AG04449 (cell line): ENCODE measurements around the gene SLC7A1.

Experiments used
- CTCF ChIA-PET: fragments of 350-600 bp; formaldehyde crosslinking; extraction: SDS; loops from one replicate; lab custom pipeline; 2021; ENCODE audit warnings: antibody characterized with exemption; lab: Yijun Ruan, JAX
- POLR2A ChIA-PET: fragments of 400-600, 350-600 bp; formaldehyde crosslinking; extraction: SDS; loops from one replicate; lab custom pipeline; 2020; ENCODE audit warnings: antibody characterized with exemption, inconsistent platforms; lab: Yijun Ruan, JAX
- DNase-seq: peaks from one replicate; pipeline ENCODE4 v3.0.0-alpha.2; 2010; ENCODE audit warnings: low read depth, low spot score
- H3K4me3 ChIP-seq: 2 replicates; pipeline ENCODE4 v1.5.1; 2011; ENCODE audit warnings: low read depth, mild to moderate bottlenecking, control low read depth, low read length
- CTCF ChIP-seq: IDR thresholded peaks from one replicate; pipeline ENCODE4 v1.5.1; 2011; ENCODE audit warnings: mild to moderate bottlenecking, moderate library complexity, low read length, control low read depth, inconsistent platforms; ENCODE audit not compliant: insufficient read depth; ENCODE audit errors: missing control alignments

SLC7A1 gene

GRCh38 chr13:29589967-29590366 is 5.5 kb downstream of the SLC7A1 start:
- TF ChIP-seq CTCF: no peak
- no peak for DNase-seq
- H3K4me3 ChIP-seq: no peak overlapping the region
- ChIA-PET CTCF (interaction anchor here (1.2 kb wide), 1 partner anchor 26 kb away, joined by 3 read pairs; no protein-coding TSS in a partner anchor), POLR2A (no interaction called here)

GRCh38 chr13:29589234-29589633 is 6.3 kb downstream of the SLC7A1 start:
- H3K4me3 ChIP-seq: no peak overlapping the region
- CTCF ChIA-PET: no interaction called here
- POLR2A ChIA-PET: no interaction called here
- no peak for TF ChIP-seq CTCF
- DNase-seq: no peak

- no peak overlapping the region for H3K4me3 ChIP-seq
- ChIA-PET CTCF (interaction anchor here (1.1 to 1.9 kb wide), 4 partner anchors 9 to 79 kb away, joined by 3 to 6 read pairs (median 4); no protein-coding TSS in a partner anchor), POLR2A (interaction anchor here (1.2 kb wide), 1 partner anchor 9 kb away, joined by 3 read pairs; no protein-coding TSS in a partner anchor)
- no peak for TF ChIP-seq CTCF
- DNase-seq: no peak
Observed at GRCh38 chr13:29587645-29588044, 7.8 kb downstream of the SLC7A1 start.

GRCh38 chr13:29583073-29583785 is 12.3 kb downstream of the SLC7A1 start:
- no peak overlapping the region for H3K4me3 ChIP-seq
- POLR2A ChIA-PET: no interaction called here

GRCh38 chr13:29582171-29582570 is 13.3 kb downstream of the SLC7A1 start:
- CTCF ChIA-PET: interaction anchor here (0.7 to 1.5 kb wide), 2 partner anchors 15 to 25 kb away, joined by 3 to 6 read pairs; no protein-coding TSS in a partner anchor
- no peak for TF ChIP-seq CTCF
- H3K4me3 ChIP-seq: no peak overlapping the region
- POLR2A ChIA-PET: no interaction called here
- DNase-seq: no peak

More at GRCh38 chr13:29583073-29583785, 12.3 kb downstream of the SLC7A1 start:
- CTCF ChIA-PET: no interaction called here
- no peak for DNase-seq
- TF ChIP-seq CTCF: no peak

- H3K4me3 ChIP-seq: no peak overlapping the region
Observed at GRCh38 chr13:29581666-29582065, 13.8 kb downstream of the SLC7A1 start.

More at GRCh38 chr13:29581666-29582065, 13.8 kb downstream of the SLC7A1 start:
- no peak for DNase-seq
- ChIA-PET CTCF (interaction anchor here (0.7 to 1.5 kb wide), 6 partner anchors 14 to 125 kb away, joined by 3 to 6 read pairs (median 4); no protein-coding TSS in a partner anchor), POLR2A (no interaction called here)
- no peak for TF ChIP-seq CTCF
